SK-N-SH treated with all-trans-retinoic acid at 6 μM for 48 hours (cell line): ENCODE measurements around the gene ERCC2.

ENCODE experiments used
- CREB5 ChIP-seq: fragments of 250-450 bp; sonication (Bioruptor Pico); IDR thresholded peaks from 2 replicates; pipeline ENCODE4 v1.5.1; 2020; ENCODE audit warnings: low read depth, mild to moderate bottlenecking, moderate library complexity
- GLIS3 ChIP-seq: fragments of 250-450 bp; sonication (Bioruptor Pico); IDR thresholded peaks from 2 replicates; pipeline ENCODE4 v1.5.0; 2020; ENCODE audit warnings: mild to moderate bottlenecking, moderate library complexity
- OSR1 ChIP-seq: fragments of 250-450 bp; sonication (Bioruptor Pico); IDR thresholded peaks from 2 replicates; pipeline ENCODE4 v1.8.0; 2022; ENCODE audit warnings: moderate library complexity, mild to moderate bottlenecking, inconsistent platforms
- PPARA ChIP-seq: fragments of 250-450 bp; sonication (Bioruptor Pico); IDR thresholded peaks from 2 replicates; pipeline ENCODE4 v1.5.0; 2020; ENCODE audit warnings: mild to moderate bottlenecking, borderline replicate concordance

GRCh38 chr19:45307361-45307760 lies 63.0 kb downstream of the ERCC2 start:
- TF ChIP-seq CREB5 (CRISPR knock-in tag) (no peak), PPARA (CRISPR knock-in tag) (no peak), GLIS3 (CRISPR knock-in tag) (no peak), OSR1 (CRISPR knock-in tag) (no peak)
